ENCODE measurements around the gene SLC51A.

DNA sequence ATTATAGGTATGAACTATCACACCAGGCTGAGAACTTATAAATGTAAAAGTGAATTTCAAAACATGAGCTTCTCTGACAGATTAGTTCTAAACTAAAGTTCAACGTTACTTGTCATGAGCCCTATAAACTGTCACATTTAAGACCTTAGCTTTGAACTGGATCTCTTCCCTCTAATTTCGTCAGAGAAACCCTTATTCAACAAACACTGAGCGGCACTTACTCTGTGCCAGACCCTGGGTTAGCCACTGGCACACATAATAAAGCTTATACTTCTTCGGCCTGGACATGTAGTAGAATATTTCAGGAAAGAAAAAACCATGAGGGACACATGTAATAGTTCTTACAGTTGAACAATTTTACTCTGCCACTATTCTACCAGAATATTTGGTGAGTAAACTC lies 65.6 kb downstream of the SLC51A start:
- TF ChIP-seq, protein P1, sequence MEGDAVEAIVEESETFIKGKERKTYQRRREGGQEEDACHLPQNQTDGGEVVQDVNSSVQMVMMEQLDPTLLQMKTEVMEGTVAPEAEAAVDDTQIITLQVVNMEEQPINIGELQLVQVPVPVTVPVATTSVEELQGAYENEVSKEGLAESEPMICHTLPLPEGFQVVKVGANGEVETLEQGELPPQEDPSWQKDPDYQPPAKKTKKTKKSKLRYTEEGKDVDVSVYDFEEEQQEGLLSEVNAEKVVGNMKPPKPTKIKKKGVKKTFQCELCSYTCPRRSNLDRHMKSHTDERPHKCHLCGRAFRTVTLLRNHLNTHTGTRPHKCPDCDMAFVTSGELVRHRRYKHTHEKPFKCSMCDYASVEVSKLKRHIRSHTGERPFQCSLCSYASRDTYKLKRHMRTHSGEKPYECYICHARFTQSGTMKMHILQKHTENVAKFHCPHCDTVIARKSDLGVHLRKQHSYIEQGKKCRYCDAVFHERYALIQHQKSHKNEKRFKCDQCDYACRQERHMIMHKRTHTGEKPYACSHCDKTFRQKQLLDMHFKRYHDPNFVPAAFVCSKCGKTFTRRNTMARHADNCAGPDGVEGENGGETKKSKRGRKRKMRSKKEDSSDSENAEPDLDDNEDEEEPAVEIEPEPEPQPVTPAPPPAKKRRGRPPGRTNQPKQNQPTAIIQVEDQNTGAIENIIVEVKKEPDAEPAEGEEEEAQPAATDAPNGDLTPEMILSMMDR (IDR thresholded peaks at IDR 0.05): no peak
- no peak for TF ChIP-seq ZFX (IDR thresholded peaks at IDR 0.05; ENCODE audit: borderline replicate concordance)
